Stimulated activated CD4-positive, alpha-beta T cell treated with anti-CD3 and anti-CD28 coated beads, TNF-alpha, amount 100 ng/mL, for 24 hours (primary cell): ENCODE data around the gene ICA1L.
A peak's percentile ranks its signal among the peaks of the same experiment; 100 is the strongest.
"Not testable (repeated sequence)": the region's sequence is repeated elsewhere in the genome, so short reads cannot be mapped to it uniquely, and the experiment has no call there.

ENCODE experiments used
- DNase-seq, 3 experiments: peaks; one replicate each; pipeline ENCODE4 v3.0.0-alpha.2; 2020; ENCODE audit warnings: low read depth in 3 of 3

ICA1L gene

DNA sequence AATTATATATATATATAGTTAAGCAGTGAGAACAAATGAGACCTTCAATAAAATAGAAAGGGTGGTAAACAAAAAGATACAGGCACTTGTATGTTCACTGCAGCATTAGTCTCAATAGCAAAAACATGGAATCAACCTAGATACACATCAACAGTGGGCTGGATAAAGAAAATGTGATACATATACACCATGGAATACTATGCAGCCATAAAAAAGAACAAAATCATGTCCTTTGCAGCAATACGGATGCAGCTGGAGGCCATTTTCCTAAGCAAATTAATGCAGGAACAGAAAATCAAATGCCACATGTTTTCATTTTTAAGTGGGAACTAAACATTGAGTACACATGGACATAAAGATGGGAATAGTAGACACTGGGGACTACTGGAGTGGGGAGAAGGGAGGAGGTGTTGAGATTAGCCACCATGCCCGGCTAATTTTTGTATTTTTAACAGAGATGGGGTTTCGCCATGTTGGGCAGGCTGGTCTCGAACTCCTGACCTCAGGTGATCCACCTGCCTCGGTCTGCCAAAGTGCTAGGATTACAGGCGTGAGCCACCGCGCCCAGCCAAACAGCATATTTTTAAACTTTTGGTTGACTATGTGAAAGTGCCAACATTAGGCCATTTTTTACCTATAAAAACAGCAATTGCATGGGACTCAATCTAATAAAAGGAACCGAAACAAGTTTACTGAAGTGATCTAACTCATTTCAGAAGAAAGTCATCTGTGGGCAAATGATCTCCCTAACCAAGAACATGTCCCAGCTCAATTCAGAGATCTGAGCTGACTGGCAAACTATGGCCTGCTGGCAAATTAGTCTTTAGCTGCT lies 23.7 kb downstream of the ICA1L start:
- DNase-seq = no peak

DNA sequence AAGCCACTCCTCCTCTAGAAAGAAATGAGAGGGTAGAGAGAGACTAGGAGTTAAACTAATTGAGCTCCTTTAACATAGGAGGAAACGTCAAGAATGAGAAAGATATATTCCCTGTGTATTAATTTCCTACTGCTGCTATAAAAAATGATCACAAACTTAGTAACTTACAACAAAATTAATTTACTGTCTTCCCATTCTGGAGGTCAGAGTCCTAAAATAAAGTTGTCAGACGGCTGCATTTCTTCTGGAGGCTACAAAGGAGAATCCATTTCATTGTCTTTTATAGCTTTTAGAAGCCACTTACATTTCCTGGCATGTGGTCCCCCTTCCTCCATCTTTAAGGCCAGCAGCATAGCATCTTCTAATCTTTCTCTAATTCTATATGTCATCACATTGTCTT lies 26.9 kb downstream of the ICA1L start:
- no peak for DNase-seq

DNA sequence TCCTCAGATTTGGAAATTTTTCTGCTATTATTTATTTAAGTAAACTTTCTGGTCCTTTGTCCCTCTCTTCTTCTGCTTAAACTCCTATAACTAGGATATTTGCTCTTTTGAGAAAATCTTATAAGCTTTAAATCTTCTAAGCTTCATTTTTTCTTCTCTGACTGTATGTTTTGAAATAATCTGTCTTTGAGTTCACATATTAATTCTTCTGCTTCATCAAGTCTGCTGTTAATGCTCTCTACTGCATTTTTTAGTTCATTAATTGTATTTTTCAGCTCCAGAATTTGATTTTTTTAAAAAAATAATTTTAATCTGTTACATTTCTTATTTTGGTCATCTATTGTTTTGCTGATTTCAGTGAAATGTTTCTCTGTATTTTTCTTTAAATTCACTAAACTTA lies 28.9 kb downstream of the ICA1L start:
- no peak for DNase-seq

DNA sequence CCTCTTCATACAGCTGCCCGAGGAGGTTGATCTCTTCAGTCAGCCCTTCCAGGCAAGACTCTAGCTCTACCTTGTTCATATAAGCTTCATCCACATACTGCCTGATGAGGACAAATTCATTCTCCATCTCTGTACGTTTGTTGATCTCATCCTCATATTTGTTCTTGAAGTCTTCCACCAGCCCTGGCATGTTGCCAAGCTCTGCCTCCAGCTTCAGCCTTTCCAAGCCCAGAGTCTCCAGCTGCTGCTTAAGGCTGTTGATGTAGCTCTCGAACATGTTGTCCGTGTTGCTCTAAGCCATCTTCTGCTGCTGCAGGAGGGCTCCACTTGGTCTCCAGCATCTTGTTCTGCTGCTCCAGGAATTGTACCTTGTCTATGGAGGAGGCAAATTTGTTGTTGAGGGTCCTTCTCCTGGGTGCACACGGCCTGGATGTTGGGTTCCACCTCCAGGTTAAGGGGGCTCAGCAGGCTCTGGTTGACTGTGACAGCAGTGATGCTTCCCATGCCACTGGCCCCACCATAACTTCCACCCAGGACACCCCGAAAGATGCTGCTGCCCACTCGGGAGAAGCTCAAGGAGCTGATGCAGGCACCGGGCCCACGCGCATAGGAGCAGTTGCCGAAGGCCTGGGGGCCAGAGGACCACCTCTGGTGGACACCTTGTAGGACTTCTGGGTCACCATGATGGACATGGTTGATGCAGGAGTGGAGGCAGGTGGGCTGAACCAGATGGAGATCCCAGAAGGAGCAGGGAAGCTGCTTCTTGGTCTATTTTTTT lies 30.3 kb downstream of the ICA1L start:
- DNase-seq = no peak

DNA sequence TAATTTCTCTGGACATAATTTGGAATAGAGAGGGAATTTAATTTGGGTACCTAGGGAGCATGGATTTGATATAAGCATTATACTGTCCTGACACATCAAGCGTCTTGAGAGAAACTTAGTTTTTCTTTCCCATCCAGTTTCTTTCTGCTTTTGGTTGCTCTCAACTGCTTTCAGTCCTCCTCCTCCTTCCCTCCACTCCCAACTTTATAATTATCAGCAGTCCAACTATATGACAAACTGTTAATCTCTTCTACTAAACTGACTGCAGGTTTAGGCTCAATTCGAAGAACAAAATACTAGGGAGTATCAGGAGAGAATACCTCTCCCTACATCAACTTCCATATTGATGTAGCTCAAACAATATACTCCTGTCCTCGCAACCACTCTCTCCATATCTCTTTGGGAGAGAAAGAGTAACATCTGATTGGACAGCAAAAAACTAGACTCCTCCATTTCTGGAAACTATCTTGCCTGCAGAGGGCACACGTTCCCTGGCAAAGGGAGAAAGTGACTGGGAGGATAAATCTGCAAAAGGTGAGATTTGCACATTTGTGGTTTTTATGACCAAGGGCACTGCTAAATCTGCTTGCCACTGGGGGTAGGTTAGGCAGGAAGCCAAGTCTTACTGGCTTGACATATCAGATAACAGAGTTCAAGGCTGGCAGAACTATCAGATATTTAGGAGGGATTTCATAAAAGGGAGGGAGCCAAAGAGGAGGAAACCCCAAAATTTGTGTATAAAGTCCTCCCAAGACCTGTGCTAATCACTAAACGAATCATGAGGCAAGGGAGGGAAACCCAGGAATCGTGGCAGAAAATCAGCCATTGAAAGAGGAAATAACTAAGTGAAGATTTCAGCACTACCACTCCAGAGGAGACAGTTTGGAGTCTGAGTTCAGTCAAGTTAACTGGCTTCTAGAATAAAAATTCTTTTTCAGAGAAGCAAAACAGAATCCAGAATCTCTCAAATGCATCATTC lies 40.0 kb downstream of the ICA1L start:
- peak in 2 of 3 experiments; percentile 10 to 24 for DNase-seq

DNA sequence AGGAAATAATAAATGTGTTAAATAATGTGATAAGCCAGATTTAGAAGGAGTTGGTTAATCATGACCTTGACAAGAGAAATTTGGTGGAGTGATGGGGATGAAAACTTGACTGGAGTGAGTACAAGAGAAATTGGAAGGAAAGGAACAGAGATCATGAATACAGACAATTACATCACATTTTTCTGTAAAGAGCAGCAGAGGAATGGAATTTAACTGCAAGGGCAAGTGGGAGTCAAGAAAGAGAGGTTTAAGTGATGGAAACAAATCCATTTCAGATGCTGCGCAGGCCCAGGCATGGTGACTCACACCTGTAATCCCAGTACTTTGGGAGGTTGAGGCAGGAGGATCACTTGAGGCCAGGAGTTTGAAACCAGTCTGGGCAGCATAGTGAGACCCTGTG lies 46.7 kb downstream of the ICA1L start:
- no peak for DNase-seq

DNA sequence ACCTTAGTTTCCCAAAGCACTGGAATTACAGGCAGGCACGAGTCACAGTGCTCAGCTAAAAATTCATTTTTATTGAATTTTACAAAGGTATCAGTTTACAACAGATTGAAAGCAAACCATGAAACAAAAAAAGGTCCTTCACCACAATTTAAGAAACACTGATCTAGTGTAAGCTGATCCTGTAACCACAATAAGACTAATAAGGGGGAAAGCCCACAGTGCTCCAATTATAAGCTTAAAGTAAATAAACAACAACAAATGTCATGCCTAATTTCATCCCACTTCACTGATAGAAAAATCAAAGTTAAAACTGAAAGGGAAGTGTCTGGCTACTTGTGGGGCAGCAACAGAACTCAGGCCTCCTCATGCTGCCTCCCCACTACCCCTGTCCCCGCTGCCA lies 49.2 kb downstream of the ICA1L start:
- DNase-seq = no peak

DNA sequence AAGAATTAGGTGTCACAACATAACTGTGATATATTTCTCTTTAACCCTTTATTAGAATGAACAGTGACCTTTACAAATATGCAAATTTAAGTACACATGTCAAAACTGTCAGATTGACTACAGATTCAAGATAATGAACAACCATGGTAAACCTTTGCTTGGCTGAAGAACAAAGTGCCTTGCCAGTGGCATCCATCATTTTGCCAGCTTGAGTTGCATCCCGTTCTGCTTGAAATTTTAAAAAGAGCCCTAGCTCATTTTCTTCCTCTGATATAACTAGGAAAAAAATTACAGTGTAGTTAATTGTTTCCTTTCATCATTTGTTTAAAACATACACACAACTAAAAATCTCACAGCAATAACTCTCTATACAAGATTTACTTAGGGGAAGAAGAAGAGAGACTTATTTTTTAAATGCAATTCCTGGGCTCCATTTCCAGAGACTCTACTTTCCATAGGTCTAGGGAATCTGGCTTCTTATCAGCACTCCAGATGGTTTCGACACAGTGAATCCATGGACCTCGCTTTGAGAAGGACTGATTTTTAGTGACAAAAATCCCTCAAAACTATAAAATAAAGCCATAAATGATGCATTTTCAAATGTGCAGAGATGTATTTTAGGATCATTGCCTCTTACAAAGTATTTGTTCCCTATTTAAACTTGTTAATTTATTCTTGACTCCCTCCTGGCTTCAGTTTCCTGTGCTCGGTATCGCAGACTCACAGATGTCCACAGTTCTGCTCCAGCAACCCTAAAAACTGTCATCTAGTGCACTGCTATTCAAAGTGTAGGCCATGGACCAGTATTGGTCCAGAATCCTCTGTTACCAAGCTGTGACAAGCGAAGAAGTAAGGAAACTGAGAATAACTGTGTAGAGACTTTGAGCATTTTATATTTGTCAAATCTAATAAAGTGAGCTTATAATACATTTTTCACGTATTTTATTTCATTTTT lies 50.1 kb downstream of the ICA1L start:
- no peak for DNase-seq

DNA sequence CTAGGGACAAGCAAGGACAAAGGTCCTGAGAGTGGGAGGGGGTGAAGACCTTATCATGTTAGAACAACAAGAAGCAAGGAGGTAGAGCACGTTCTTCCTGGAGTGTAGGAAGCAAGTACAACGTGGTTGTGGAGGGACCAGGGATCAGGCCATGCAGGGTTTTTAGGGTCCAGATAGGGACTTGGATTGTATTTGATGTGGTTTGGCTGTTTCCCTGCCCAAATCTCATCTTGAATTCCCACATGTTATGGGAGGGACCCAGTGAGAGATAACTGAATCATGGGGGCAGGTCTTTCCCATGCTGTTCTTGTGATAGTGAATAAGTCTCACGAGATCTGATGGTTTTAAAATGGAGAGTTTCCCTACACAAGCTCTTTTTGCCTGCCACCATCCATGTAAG lies 53.2 kb downstream of the ICA1L start:
- no peak for DNase-seq

DNA sequence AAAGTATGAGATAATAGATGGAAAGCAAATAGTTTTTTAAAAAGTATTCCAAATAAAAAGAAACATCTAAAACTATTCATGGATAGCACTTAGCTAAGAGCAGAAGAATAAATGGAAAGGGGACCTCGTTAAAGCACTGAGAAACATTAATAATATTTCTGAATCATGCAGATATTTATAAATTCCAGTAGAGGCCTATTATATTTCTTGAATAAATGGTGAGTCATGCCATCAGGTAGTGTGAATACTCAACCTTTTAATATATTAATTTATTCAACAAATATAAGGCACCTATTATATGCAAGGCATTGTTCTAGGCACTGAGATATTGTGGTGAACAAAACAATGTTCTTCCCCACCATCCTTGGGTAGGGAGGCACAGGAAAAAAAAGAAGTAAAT lies 53.8 kb downstream of the ICA1L start:
- no peak for DNase-seq

DNA sequence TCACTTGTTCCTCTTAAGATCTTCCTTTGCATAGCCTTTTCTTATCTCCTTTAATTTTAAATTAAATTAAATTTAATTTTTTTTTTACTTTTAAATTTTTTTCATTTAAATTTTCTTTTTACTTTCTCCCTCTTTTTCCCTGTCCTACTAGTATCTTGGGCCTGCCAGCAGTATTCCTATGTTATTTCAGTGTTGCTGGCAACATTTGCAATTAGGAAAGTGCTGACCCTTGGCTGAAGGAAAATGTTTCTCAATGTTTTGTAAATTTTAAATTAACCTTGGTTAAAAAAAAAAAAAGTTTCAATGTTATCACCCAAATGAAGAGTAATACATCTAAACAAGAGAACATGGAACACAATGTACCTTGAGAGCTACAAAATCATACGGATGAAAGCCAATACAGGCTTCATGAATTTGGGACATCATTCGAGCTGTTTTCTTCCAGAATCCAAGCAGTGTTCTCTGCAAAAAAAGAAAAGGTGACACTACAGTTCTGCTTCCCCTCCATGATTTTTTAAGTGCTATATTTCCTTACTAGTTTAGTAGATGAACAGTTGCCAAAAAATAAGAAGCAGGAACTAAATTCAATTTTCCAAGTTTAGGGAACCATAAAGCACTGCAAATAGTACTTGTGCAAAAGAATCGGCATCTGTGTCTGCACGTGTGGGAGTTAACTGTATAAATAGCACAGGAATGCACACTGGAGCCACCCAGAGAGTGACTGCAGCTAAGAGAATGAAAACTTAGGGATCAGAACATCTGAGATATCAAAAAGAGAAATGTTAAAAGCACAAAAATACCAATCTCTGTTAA lies 55.8 kb downstream of the ICA1L start:
- DNase-seq = no peak

DNA sequence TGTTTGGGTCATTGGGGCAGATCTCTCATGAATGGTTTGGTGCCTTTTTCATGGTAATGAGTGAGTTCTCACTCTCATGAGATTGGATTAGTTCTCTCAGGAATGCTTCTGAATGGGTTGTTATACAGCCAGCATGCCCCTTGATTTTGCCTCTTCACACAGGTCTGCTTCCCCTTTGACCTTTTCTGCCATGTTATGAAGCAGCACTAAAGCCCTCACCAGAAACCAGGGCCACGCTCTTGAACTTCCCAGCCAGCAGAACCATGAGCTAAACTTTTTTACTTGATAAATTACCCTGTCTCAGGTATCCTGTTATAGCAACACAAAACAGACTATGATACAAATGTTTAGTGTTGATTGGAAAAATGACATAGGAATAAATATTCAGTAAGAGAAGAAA lies 57.3 kb downstream of the ICA1L start:
- no peak for DNase-seq

DNA sequence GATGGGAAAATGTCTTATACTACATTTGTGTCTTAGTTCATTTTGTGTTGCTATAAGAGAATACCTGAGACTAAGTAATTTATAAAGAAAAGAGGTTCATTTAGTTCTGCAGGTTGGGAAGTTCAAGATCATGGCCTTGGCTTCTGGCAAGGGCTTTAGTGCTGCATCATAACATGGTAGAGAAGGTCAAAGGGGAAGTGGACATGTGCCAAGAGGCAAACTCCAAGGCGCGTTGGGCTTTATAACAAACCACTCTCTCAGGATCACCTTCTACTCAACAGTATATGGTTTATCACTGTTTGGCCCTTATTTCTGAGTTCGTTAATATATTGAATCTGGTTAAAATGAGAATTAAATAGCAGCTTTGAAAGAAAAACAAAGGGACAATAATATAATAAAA lies 58.2 kb downstream of the ICA1L start:
- no peak for DNase-seq

DNA sequence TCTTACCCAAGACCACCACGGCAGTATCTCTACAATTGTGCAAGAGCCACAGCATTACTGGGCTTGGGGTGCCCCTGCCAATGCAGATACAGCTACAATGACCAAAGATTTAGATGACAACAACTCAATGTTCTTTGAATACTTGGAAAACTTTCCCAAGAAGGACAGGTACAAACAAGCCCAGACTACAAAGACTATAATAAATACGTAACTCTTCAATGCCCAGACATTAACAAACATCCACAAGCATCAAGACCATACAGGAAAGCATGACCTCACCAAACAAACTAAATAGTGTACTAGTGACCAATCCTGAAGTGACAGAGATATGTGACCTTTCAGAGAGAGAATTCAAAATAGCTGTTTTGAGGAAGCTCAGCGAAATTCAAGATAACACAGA lies 62.8 kb downstream of the ICA1L start:
- DNase-seq = no peak

DNA sequence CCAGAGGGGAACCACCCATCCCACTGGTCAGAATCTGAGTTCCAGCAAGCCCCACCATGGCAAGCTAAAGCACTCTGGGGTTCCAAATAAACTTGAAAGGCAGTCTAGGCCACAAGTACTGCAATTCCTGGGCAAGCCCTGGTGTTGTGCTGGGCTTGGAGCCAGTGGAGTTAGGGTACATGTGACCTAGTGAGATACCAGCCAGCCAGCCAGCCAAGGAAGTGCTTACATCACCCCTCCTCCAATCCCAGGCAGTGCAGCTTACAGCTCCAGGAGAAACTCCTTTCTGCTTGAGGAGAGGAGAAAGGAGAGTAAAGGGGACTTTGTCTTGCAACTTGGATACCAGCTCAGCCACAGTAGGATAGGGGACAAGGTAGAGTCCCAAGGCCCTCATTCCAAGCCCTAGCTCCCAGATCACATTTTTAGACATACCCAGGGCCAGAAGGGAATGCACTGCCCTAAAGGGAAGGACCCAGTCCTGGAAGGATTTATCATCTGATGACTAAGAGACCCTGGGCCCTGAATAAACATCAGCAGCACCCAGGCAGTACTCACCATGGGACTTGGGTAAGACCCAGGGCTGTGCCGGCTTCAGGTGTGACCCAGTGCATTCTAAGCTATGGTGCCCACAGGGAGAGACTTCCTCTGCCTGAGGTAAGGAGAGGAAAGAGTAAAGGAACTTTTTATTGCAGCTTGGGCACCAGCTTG lies 64.0 kb downstream of the ICA1L start:
- DNase-seq = not testable (repeated sequence)

DNA sequence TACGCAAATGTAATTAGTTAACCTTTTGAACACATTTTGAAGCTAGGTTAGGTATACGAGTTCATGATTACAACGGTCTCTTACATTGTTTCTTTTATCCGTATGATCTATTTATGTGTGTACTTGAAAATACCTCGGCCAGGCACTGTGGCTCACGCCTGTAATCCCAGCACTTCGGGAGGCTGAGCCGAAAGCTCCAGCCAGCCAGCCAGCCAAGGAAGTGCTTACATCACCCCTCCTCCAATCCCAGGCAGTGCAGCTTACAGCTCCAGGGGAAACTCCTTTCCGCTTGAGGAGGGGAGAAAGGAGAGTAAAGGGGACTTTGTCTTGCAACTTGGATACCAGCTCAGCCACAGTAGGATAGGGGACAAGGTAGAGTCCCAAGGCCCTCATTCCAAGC lies 65.7 kb downstream of the ICA1L start:
- DNase-seq = not testable (repeated sequence)

DNA sequence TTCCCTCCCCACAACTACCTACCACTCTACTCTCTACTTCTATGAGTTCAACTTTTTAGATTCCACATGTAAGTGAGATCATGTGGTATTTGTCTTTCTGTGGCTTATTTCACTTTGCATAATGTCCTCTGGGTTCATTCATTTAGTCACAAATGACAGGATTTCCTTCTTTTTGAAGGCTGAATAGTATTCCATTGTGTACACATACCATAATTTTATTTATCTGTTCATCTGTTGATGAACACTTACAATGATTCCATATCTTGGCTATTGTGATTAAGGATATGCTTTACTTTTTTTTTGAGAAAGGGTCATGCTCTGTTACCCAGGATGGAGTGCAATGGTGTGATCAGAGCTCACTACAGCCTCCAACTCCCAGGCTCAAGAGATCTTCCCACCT lies 73.6 kb downstream of the ICA1L start:
- no peak for DNase-seq

DNA sequence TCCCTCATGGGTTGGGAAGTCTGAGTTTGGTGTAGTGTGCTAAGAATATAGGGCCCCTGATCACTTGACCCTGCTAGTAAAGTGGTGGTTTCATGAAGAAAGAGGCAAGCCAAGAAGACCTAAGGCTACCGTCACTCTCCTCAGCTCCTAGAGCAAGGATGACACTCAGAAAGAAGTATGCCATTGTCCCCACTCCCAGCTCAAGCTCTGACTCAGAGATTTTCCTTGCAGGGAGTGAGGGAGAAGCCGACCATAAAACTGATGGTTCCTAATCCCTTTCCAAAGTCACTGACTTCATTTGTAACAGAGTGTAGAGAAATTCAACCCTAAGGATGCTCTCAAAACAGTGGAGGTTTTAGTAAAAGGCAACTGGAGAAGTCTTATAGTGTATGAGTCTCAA lies 80.9 kb downstream of the ICA1L start:
- DNase-seq = no peak

DNA sequence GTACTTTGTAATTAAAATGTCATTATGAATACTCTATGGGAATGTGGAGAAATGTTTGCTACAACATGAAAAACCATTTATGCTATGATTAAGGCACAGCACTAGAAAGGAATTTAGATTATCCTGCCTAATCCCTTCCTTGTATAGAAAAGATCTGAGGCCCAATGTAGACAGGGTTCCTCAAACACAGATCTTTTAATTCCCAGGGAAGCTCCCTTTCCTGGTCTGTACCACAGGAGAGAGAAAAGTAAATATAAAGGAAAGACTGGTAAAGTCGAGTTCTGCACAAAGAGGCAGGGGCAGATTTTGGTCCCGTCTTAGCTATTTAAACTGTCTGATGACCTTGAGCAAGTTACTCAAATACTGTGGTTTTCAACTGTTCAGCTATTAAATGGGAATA lies 84.7 kb downstream of the ICA1L start:
- DNase-seq = no peak
